HG03103 (cell line): ENCODE measurements around the gene LCE2B.

Experiments
- ATAC-seq: cut with Tn5 transposase; IDR thresholded peaks from one replicate; pipeline ENCODE4 v1.9.1; 2021; ENCODE audit warnings: low read depth; ENCODE audit not compliant: unreplicated experiment

LCE2B gene

DNA sequence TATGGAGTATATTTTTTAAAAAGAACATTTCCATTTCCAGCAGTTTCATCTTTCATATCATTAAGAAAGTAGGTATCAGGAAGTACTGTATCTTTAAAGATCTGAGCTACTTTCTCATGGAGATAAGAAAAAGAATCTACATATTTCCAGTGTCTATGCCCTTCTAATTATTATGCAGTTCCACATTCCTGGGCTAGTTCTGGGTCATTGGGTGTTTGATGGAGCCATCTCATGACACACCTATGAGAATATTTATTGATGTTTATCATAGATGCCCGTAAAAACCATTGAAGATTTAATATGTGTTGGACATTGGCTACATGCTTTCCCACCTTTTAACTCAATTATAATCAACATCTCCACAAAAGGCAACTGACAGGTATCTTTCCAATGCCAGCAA is 43.1 kb downstream of the LCE2B start:
- ATAC-seq: no peak

DNA sequence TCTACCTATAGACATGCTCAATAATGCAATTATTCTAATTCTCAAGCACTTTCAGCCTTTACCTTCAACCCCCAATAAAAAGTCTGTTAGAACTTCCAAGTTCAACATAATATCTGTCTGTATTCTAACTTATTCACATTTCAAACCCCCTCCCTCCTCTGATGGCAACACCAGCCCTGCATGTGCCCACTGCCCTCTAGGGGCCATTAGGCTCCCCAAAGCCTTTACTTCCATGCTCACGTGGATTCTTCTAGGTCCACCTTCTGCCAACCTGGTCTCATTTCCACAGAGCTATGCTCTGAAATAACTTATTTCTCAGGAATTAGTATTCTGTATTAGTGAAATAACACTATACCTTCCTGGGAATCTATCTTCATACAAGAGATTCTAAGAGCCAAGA is 49.7 kb downstream of the LCE2B start:
- ATAC-seq: no peak
